Naive thymus-derived CD8-positive, alpha-beta T cell (primary cell): ENCODE results near the gene SOX10. TPM values are rescaled to one million over a fixed set of nuclear protein-coding genes. Genes with fewer than 3 reads are reported as not detected.
A peak's percentile ranks its signal among the peaks of the same experiment; 100 is the strongest.
"Not testable (repeated sequence)": the region's sequence is repeated elsewhere in the genome, so short reads cannot be mapped to it uniquely, and the experiment has no call there.

Experiments
- ATAC-seq, 2 donors: fragments of 150-1000 bp; cut with Tn5 transposase in 1 of 2; sonication (Bioruptor Pico), chemical (Tn5 transposase) in 1 of 2; 1 replicate in 1 of 2; 2 replicates in 1 of 2; pipeline ENCODE4 v1.10.0; 2021; ENCODE audit warnings: mild to moderate bottlenecking in 2 of 2, moderate library complexity in 2 of 2
- POLR2A ChIA-PET: fragments of 350-600 bp; sonication (Branson Sonifier 250); formaldehyde crosslinking; loops from one replicate; lab custom pipeline; 2021; ENCODE audit warnings: antibody characterized with exemption; lab: Charles Lee
- DNase-seq, 10 donors: peaks; one replicate each; pipeline versions ENCODE4 v3.0.0 to v3.0.0-alpha.2; 2020 to 2022
- H3K27ac Mint-ChIP-seq, 10 donors: one replicate each; pipeline ENCODE4 v1.8.0; 2020 to 2022; ENCODE audit warnings: mild to moderate bottlenecking in 10 of 10, mixed read lengths in 10 of 10, moderate library complexity in 4 of 10, inconsistent platforms in 1 of 10
- H3K27me3 Mint-ChIP-seq, 5 donors: one replicate each; pipeline ENCODE4 v1.8.0; 2021 to 2022; ENCODE audit warnings: mixed read lengths in 5 of 5
- H3K36me3 Mint-ChIP-seq, 3 donors: one replicate each; pipeline ENCODE4 v1.8.0; 2020 to 2022; ENCODE audit warnings: mixed read lengths in 3 of 3, mild to moderate bottlenecking in 2 of 3, inconsistent platforms in 1 of 3
- H3K4me1 Mint-ChIP-seq, 4 donors: one replicate each; pipeline ENCODE4 v1.8.0; 2021 to 2022; ENCODE audit warnings: mixed read lengths in 4 of 4
- H3K4me3 Mint-ChIP-seq, 10 donors: one replicate each; pipeline ENCODE4 v1.8.0; 2020 to 2022; ENCODE audit warnings: mild to moderate bottlenecking in 10 of 10, mixed read lengths in 10 of 10, moderate library complexity in 6 of 10, inconsistent platforms in 1 of 10
- H3K9me3 Mint-ChIP-seq, 9 donors: one replicate each; pipeline ENCODE4 v1.8.0; 2020 to 2022; ENCODE audit warnings: mixed read lengths in 9 of 9, mild to moderate bottlenecking in 3 of 9, inconsistent platforms in 1 of 9, moderate library complexity in 1 of 9
- polyA plus RNA-seq, 3 donors: library from polyadenylated mRNA; unstranded; fragments of 300-500 nt; fragmentation: Illumina TruSeq; gene quantifications; one replicate each; pipeline ENCODE4 v1.2.3, GENCODE V29; 2021
- total RNA-seq, 8 experiments: library from RNA in 2 of 8; stranded (reverse) in 2 of 8; gene quantifications; one replicate each; pipeline ENCODE4 v1.2.3 and lab custom pipeline; 2021 to 2026

SOX10 gene
- total and polyA plus RNA-seq, 5 experiments from 2014 or later: not detected

DNA sequence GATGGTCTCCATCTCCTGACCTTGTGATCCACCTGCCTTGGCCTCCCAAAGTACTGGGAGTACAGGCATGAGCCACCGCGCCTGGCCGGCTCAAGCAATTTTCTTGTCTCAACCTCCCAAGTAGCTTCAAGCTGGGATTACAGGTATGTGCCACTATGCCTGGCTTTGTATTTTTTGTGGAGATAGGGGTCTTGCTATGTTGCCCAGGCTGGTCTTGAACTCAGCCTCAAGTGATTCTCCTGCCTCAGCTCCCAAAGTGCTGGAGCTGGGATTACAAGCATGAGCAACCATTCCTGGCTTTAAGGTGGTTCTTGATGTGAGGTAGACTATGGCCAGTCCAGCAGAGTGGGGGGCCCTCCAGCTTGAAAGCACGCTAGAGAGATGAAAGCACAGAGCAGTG is 23.3 kb downstream of the SOX10 start:
- DNase-seq (no peak), ATAC-seq (no peak)
- Mint-ChIP-seq H3K27ac (peak overlapping the region in 1 of 10 donors; percentile 45), H3K27me3 (no peaks in the 10 kb centered on the region), H3K4me1 (peaks cover 11 to 38% (median 23%) of the 10 kb centered on the region in 4 donors), H3K9me3 (no peaks in the 10 kb centered on the region), H3K36me3 (peaks cover 11 to 81% (median 21%) of the 10 kb centered on the region in 3 donors), H3K4me3 (no peak overlapping the region)
- POLR2A ChIA-PET: no interaction called here

DNA sequence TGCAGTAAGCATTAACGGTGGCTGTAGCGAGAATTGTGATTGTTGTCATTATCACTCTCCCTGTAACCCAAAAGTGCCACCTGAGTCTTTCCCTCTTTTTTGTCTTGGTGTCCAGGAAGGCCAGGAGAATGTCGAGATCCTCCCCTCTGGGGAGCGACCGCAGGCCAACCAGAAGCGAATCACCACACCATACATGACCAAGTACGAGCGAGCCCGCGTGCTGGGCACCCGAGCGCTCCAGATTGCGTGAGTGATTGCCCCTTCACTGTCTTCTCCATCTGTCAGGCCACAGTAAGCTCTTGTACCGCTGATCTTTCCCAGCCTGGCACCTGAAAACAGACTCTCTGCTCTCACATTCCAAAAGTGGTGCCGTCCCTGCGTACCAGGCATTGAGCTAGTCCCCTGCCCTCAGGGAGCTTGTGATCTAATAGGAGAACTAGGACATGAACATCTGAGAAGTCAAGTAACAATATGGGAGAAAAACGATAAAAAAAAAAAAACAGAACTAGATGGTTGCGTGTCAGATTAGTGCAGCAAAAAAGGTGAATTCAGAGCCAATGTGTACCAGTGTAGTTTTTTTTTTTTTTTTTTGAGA is 25.0 kb downstream of the SOX10 start:
- Mint-ChIP-seq H3K9me3 (no peaks in the 10 kb centered on the region), H3K27me3 (no peaks in the 10 kb centered on the region), H3K27ac (peak overlapping the region in 1 of 10 donors; percentile 15), H3K4me3 (no peak overlapping the region), H3K4me1 (peaks cover 18 to 38% (median 29%) of the 10 kb centered on the region in 4 donors), H3K36me3 (peaks cover 11 to 76% (median 21%) of the 10 kb centered on the region in 3 donors)
- no peak for DNase-seq
- POLR2A ChIA-PET: interaction anchor here (0.5 to 0.8 kb wide), 3 partner anchors 115 to 1413 kb away, joined by 3 to 4 read pairs (median 3); no protein-coding TSS in a partner anchor
- no peak for ATAC-seq

DNA sequence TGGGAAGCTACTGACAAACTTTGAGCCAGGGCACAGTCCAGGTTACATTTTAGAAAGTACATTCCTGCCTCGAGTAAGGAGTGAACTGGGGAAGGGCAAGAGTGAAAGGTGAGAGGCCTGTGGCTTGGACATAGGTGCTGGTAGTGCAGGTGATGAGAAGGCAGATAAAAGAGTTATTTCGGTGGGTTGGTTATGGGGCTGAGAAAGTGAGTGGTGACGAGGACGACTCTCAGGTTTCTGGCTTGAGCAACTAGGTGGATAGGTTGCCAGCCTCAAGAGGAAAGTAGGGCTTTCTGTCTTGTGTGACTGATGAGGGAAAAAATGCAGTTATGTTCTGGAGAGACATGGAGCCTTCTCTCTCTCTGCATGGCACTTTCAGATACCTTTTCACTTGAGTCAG is 27.1 kb downstream of the SOX10 start:
- peaks cover 25 to 56% (median 46%) of the 10 kb centered on the region in 4 donors for H3K4me1 Mint-ChIP-seq
- no peaks in the 10 kb centered on the region for H3K9me3 Mint-ChIP-seq
- DNase-seq (no peak), ATAC-seq (no peak)
- H3K4me3 Mint-ChIP-seq: peak overlapping the region in 2 of 10 donors; percentile 4 to 35
- H3K27me3 Mint-ChIP-seq: peaks cover 2 to 8% (median 5%) of the 10 kb centered on the region in 5 donors
- peaks cover 11 to 62% (median 23%) of the 10 kb centered on the region in 3 donors for H3K36me3 Mint-ChIP-seq
- POLR2A ChIA-PET: no interaction called here
- H3K27ac Mint-ChIP-seq: peak overlapping the region in 1 of 10 donors; percentile 86

DNA sequence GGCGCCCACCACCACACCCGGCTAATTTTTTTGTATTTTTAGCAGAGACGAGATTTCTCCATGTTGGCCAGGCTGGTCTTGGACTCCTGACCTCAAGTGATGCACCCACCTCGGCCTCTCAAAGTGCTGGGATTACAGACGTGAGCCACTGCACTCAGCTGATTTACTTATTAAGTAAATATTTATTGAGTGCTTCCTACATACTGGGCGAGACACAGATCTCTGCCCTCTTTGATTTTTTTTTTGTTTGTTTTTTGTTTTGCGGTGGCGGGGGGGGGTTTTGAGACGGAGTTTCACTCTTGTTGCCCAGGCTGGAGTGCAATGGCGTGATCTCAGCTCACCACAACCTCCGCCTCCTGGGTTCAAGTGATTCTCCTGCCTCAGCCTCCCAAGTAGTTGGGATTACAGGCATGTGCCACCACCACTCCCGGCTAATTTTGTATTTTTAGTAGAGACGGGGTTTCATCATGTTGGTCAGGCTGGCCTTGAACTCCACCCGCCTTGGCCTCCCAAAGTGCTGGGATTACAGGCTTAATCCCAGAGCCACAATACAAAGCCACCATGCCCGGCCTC is 28.4 kb downstream of the SOX10 start:
- H3K27me3 Mint-ChIP-seq: peaks cover 2 to 14% (median 9%) of the 10 kb centered on the region in 5 donors
- H3K36me3 Mint-ChIP-seq: peaks cover 11 to 49% (median 18%) of the 10 kb centered on the region in 3 donors
- not testable (repeated sequence) for H3K9me3 Mint-ChIP-seq, H3K27ac Mint-ChIP-seq, ATAC-seq, DNase-seq, H3K4me3 Mint-ChIP-seq
- POLR2A ChIA-PET: interaction anchor here (0.7 kb wide), 1 partner anchor 106 kb away, joined by 3 read pairs; no protein-coding TSS in a partner anchor
- peaks cover 27 to 56% (median 47%) of the 10 kb centered on the region in 4 donors for H3K4me1 Mint-ChIP-seq

DNA sequence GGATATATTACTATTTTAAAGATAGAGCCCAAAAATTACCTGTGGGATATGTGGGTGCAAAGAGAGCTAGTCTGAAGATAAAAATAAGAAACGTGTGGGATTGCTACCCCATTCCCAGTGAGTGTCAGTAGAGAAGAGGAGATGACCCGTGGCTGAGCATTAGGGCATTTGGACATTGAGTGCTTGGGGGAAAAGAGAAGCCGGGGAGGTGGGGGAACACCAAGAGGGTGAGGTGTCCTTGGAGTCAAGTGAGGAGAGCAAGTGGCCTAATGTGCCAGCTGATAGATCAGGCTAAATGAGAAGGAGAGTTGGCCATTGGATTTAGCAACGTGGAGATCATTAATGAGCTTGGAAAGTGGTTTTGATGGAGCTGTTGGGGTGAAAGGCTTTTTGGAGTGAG is 29.7 kb downstream of the SOX10 start:
- Mint-ChIP-seq H3K36me3 (peaks cover 11 to 36% (median 14%) of the 10 kb centered on the region in 3 donors), H3K27me3 (peaks cover 2 to 14% (median 9%) of the 10 kb centered on the region in 5 donors), H3K27ac (peak overlapping the region; percentile 0 to 99 (median 74)), H3K9me3 (no peaks in the 10 kb centered on the region), H3K4me1 (peaks cover 27 to 56% (median 47%) of the 10 kb centered on the region in 4 donors), H3K4me3 (peak overlapping the region; percentile 91 to 100 (median 100))
- ATAC-seq: no peak
- no peak for DNase-seq
- POLR2A ChIA-PET: interaction anchor here (0.6 to 1.1 kb wide), 3 partner anchors 78 to 544 kb away, joined by 3 to 7 read pairs (median 6); no protein-coding TSS in a partner anchor

DNA sequence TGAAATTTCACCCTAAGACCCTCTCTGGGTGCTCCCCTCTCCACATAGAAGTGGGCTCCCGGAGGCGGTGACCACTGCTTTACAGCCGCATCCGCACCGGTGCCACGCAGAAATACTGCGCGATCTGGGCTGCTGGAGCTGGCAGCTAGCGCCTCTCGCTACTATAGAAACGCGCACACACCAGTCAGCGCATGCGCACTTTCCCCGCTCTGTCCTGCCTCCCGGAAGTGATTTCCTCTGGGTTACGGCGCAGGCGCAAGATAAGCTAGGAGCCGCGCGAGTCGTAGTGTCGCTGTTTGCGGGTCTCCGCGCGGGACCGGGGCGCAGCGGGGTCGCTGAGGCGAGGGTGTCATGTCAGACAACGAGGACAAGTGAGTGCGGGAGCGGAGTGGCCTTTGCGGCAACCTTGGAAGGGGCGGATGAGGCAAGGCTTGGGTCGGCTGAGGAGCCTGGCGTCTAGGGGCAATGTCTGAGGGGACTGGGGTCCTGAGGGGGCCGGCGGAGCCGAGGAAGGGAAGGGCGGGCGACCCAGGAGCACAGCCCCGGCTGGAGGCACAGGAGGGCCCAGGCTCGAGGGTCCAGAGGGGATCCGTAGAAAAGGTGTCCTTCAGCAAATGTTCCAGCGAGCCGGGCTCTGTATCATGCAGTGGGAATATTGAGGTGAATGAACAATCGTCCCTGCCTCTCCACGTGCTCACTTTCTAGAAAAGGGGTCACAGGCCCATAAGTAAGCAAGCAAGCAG is 30.7 kb downstream of the SOX10 start, which contains the start of the genes C22orf23 and POLR2F:
TSS of gene C22orf23 (minus strand) at position 165 of the 743 bp plus-strand sequence. CDS start 452 bp downstream, outside the sequence.
TSS of gene POLR2F (plus strand) at position 263 of the 743 bp plus-strand sequence. CDS start at position 352, 89 bp downstream.
- ATAC-seq: peak; percentile 93 to 94
- peaks cover 27 to 49% (median 45%) of the 10 kb centered on the region in 4 donors for H3K4me1 Mint-ChIP-seq

DNA sequence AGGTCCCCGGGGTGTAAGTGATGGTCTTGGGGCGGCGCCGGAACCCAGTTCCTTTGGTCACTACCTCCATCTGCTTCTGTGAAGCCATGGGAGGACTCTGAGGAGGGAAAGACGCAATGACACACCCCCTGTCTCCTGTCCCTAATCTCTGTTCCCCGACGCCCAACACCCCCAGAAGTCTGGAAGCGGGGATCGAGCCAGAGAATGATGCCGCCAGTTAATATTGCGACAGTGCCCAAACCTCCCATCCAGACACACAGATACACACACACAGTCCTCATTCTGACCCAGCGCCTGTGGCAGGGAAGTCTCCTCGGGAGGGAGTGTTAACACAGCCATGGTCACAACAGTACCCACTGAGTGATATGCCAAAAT is 31.3 kb downstream of the SOX10 start:
- ATAC-seq: peak; percentile 53 to 60
- Mint-ChIP-seq H3K36me3 (peaks cover 0 to 20% (median 8%) of the 10 kb centered on the region in 3 donors), H3K4me1 (peaks cover 25 to 46% (median 43%) of the 10 kb centered on the region in 4 donors), H3K27me3 (peaks cover 2 to 14% (median 9%) of the 10 kb centered on the region in 5 donors), H3K27ac (peak overlapping the region; percentile 53 to 99 (median 98)), H3K4me3 (peak overlapping the region; percentile 91 to 100 (median 100)), H3K9me3 (no peaks in the 10 kb centered on the region)
- POLR2A ChIA-PET: interaction anchor here (0.9 to 2.0 kb wide), 6 partner anchors 20 to 729 kb away, joined by 3 to 5 read pairs (median 4); partner anchors contain the start of genes ANKRD54, GGA1, MICALL1 and TOMM22
- no peak for DNase-seq

More for the DNA sequence above, 30.7 kb downstream of the SOX10 start, which contains the start of the genes C22orf23 and POLR2F:
- H3K9me3 Mint-ChIP-seq: no peaks in the 10 kb centered on the region
- POLR2A ChIA-PET: interaction anchor here (0.6 to 2.0 kb wide), 10 partner anchors 16 to 728 kb away, joined by 3 to 5 read pairs (median 4); partner anchors contain the start of genes ANKRD54, GGA1, MICALL1 and TOMM22
- DNase-seq: peak; percentile 92 to 99 (median 96)
- H3K4me3 Mint-ChIP-seq: peak within 1 kb of the TSS; percentile 91 to 100 (median 100)
- H3K27ac Mint-ChIP-seq: peak within 1 kb of the TSS; percentile 96 to 100 (median 98)
- H3K27me3 Mint-ChIP-seq: peaks cover 2 to 14% (median 9%) of the 10 kb centered on the region in 5 donors
- H3K36me3 Mint-ChIP-seq: peaks cover 3 to 26% (median 8%) of the 10 kb centered on the region in 3 donors

DNA sequence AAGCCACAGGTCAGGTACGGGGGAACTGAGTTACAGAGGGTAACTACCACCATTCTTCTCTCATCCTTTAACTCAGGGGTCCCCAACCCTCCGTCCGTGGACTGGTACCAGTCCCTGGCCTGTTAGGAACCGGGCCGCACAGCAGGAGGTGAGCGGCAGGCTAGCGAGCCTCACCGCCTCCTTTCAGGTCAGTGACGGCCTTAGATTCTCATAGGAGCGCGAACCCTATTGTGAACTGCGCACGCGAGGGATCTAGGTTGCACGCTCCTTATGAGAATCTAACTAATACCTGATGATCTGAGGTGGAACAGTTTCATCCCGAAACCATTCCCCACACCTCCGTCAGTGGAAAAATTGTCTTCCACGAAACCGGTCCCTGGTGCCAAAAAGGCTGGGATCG is 31.7 kb downstream of the SOX10 start:
- H3K9me3 Mint-ChIP-seq, ATAC-seq, DNase-seq: not testable (repeated sequence)
- POLR2A ChIA-PET: interaction anchor here (2.0 kb wide), 1 partner anchor 344 kb away, joined by 5 read pairs; the partner anchor contains the start of gene GGA1
- peaks cover 2 to 14% (median 9%) of the 10 kb centered on the region in 5 donors for H3K27me3 Mint-ChIP-seq
- H3K27ac Mint-ChIP-seq: peak overlapping the region in 7 of 10 donors; percentile 34 to 99 (median 98)
- H3K4me3 Mint-ChIP-seq: peak overlapping the region; percentile 91 to 100 (median 100)
- peaks cover 23 to 42% (median 40%) of the 10 kb centered on the region in 4 donors for H3K4me1 Mint-ChIP-seq
- peaks cover 0 to 16% (median 5%) of the 10 kb centered on the region in 3 donors for H3K36me3 Mint-ChIP-seq

DNA sequence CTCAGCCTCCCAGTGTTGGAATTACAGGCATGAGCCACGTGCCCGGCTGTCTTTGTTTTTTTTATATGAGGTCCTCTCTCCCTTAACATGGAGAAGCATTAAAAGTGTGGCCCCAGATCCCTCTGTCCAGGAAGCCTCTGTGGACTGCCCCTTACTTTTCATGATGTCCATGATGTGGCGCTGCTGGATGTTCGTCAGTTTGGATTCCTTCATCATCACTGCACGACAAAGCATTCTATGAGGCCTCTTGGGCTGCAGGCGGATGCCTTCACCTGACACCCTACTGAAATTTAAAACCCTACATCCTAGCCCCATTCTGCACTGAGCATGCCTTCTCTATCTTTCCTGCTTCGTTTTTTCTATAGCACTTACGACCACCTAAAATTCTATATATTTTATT is 33.0 kb downstream of the SOX10 start:
- DNase-seq: no peak
- no peaks in the 10 kb centered on the region for H3K9me3 Mint-ChIP-seq
- H3K27ac Mint-ChIP-seq: no peak overlapping the region
- H3K4me1 Mint-ChIP-seq: peaks cover 18 to 31% (median 29%) of the 10 kb centered on the region in 4 donors
- H3K4me3 Mint-ChIP-seq: peak overlapping the region in 4 of 10 donors; percentile 26 to 55 (median 46)
- POLR2A ChIA-PET: no interaction called here
- H3K27me3 Mint-ChIP-seq: peaks cover 2 to 14% (median 9%) of the 10 kb centered on the region in 5 donors
- ATAC-seq: no peak
- H3K36me3 Mint-ChIP-seq: peaks cover 0 to 3% (median 2%) of the 10 kb centered on the region in 3 donors

DNA sequence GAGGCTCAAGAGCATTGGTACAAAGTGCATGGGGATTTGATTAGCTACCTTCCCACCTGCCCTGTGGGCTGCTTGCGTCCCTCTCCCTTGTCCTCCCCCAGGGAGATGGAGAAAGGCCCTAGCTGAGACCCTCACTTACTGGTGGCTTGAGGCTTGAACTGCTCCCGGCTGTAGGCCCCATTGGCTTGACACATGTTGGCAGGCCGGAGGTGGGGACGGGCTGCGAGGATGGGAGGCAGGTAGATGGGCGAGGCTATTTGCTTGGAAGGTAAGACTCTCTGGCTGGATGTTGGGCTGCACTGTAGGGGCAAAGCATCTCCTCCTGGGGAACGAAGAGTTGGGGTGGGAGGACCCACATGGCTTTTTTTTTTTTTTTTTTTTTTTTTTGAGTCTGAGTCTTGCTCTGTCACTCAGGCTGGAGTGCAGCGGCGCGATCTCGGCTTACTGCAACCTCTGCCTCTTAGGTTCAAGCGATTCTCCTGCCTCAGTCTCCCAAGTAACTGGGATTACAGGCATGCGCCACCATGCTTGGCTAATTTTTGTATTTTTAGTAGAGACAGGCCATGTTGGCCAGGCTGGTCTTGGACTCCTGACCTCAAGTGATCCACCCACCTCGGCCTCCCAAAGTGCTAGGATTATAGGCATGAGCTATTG is 37.1 kb downstream of the SOX10 start:
- ATAC-seq, DNase-seq, H3K9me3 Mint-ChIP-seq, POLR2A ChIA-PET, H3K4me3 Mint-ChIP-seq, H3K4me1 Mint-ChIP-seq, H3K27me3 Mint-ChIP-seq, H3K36me3 Mint-ChIP-seq: not testable (repeated sequence)
- peak overlapping the region in 1 of 10 donors; percentile 20 for H3K27ac Mint-ChIP-seq

DNA sequence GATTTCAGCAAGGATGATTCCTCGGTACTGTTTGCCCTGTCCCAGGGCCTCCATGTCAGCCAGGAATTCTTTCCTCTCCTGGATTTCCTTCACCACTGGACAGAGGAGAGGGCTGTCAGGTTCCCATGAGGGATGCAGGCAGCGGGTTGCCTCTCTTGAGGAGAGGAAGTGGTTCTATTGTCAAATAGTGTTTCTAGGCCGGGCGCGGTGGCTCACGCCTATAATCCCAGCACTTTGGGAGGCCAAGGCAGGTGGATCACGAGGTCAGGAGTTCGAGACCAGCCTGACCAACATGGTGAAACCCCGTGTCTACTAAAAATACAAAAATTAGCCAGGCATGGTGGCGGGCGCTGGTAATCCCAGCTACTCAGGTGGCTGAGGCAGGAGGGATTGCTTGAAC is 39.9 kb downstream of the SOX10 start:
- POLR2A ChIA-PET, H3K27me3 Mint-ChIP-seq: not testable (repeated sequence)

More for the DNA sequence above, 39.9 kb downstream of the SOX10 start:
- H3K4me1 Mint-ChIP-seq, H3K27ac Mint-ChIP-seq, H3K9me3 Mint-ChIP-seq, H3K4me3 Mint-ChIP-seq, DNase-seq, ATAC-seq: not testable (repeated sequence)
- peaks cover 0 to 26% (median 6%) of the 10 kb centered on the region in 3 donors for H3K36me3 Mint-ChIP-seq
